SK-N-SH (cell line): Measurements from ENCODE around the gene HHAT. TPM values are rescaled to one million over a fixed set of nuclear protein-coding genes. Genes with fewer than 3 reads are reported as not detected.

Source experiments
- CTCF ChIA-PET: fragments of 300-600, 350-600 bp; formaldehyde crosslinking; extraction: SDS; loops from one replicate; lab custom pipeline; 2021; lab: Yijun Ruan, JAX
- POLR2A ChIA-PET: fragments of 350-600 bp; sonication (Branson Sonifier 250); formaldehyde crosslinking; extraction: SDS; loops from one replicate; lab custom pipeline; 2020; ENCODE audit warnings: antibody characterized with exemption, inconsistent platforms; lab: Yijun Ruan, JAX
- DNase-seq: peaks from one replicate; pipeline ENCODE4 v3.0.0; 2012
- H2AFZ ChIP-seq: fragments of 200-600 bp; sonication (generic); 2 replicates; pipeline ENCODE4 v1.8.1; 2016; ENCODE audit warnings: antibody characterized with exemption, mild to moderate bottlenecking, low read depth
- H3F3A ChIP-seq: fragments of 200-600 bp; sonication (generic); replicated peaks from 2 replicates; pipeline ENCODE3; 2016; ENCODE audit warnings: antibody characterized with exemption, mild to moderate bottlenecking; ENCODE audit not compliant: insufficient read depth
- H3K27ac ChIP-seq, 2 experiments: fragments of 200-500 bp in 1 of 2; fragments of 200-600 bp in 1 of 2; sonication (Bioruptor generic) in 1 of 2; sonication (generic), shearing (Covaris generic) in 1 of 2; 2 replicates each; pipeline versions ENCODE4 v1.5.1 to v1.6.1; 2014 to 2016; ENCODE audit warnings: low read depth in 2 of 2, inconsistent platforms in 1 of 2, low read length in 1 of 2, mild to moderate bottlenecking in 1 of 2, mixed read lengths in 1 of 2
- H3K27me3 ChIP-seq: fragments of 200-600 bp; sonication (generic), shearing (Covaris generic); 2 replicates; pipeline ENCODE4 v1.6.1; 2016; ENCODE audit warnings: mixed run types; ENCODE audit not compliant: insufficient read depth
- H3K36me3 ChIP-seq, 2 experiments: fragments of 200-500 bp in 1 of 2; fragments of 200-600 bp in 1 of 2; sonication (Bioruptor generic) in 1 of 2; sonication (generic) in 1 of 2; replicated peaks in 1 of 2; 2 replicates each; pipeline versions ENCODE3 to v1.5.1; 2014 to 2016; ENCODE audit warnings: low read length in 1 of 2, mild to moderate bottlenecking in 1 of 2; ENCODE audit not compliant: insufficient read depth in 2 of 2, control insufficient read depth in 1 of 2
- H3K4me1 ChIP-seq, 2 experiments: fragments of 200-500 bp in 1 of 2; fragments of 200-600 bp in 1 of 2; sonication (Bioruptor generic) in 1 of 2; sonication (generic), shearing (Covaris generic) in 1 of 2; 2 replicates each; pipeline versions ENCODE4 v1.5.1 to v1.6.1; 2014 to 2016; ENCODE audit warnings: low read depth in 1 of 2, low read length in 1 of 2, mixed run types in 1 of 2; ENCODE audit not compliant: insufficient read depth in 2 of 2, control insufficient read depth in 1 of 2
- H3K4me2 ChIP-seq: fragments of 200-600 bp; sonication (generic), shearing (Covaris generic); 2 replicates; pipeline ENCODE4 v1.6.1; 2017; ENCODE audit warnings: mixed run types
- H3K4me3 ChIP-seq, 2 experiments: fragments of 200-500 bp in 1 of 2; fragments of 200-600 bp in 1 of 2; sonication (Bioruptor generic) in 1 of 2; sonication (generic), shearing (Covaris generic) in 1 of 2; 2 replicates each; pipeline versions ENCODE4 v1.5.1 to v1.8.1; 2014 to 2016; ENCODE audit warnings: low read depth in 2 of 2, inconsistent platforms in 1 of 2, low read length in 1 of 2, mild to moderate bottlenecking in 1 of 2, mixed read lengths in 1 of 2, moderate library complexity in 1 of 2
- H3K79me2 ChIP-seq: fragments of 200-600 bp; sonication (generic); 2 replicates; pipeline ENCODE4 v1.8.1; 2017; ENCODE audit warnings: mild to moderate bottlenecking; ENCODE audit not compliant: insufficient read depth
- H3K9ac ChIP-seq: fragments of 200-600 bp; sonication (generic); 2 replicates; pipeline ENCODE4 v1.6.1; 2017; ENCODE audit warnings: mixed run types
- H3K9me2 ChIP-seq: fragments of 200-600 bp; sonication (generic); 2 replicates; pipeline ENCODE4 v1.6.1; 2017; ENCODE audit warnings: mixed run types
- H3K9me3 ChIP-seq: fragments of 200-600 bp; sonication (generic); 2 replicates; pipeline ENCODE4 v1.6.1; 2017; ENCODE audit warnings: mixed run types, mild to moderate bottlenecking, moderate library complexity
- H4K20me1 ChIP-seq: fragments of 200-600 bp; sonication (generic); 2 replicates; pipeline ENCODE4 v1.6.1; 2017; ENCODE audit warnings: mild to moderate bottlenecking, mixed run types; ENCODE audit not compliant: insufficient read depth
- EP300 ChIP-seq, 2 experiments: IDR thresholded peaks; 2 replicates each; pipeline versions ENCODE4 v1.4.0 to v1.6.1; 2012; ENCODE audit warnings: borderline replicate concordance in 1 of 2, low read depth in 1 of 2, low read length in 1 of 2
- EZH2phosphoT487 ChIP-seq: fragments of 200-600 bp; sonication (generic); IDR thresholded peaks from 2 replicates; pipeline ENCODE4 v1.6.1; 2017; ENCODE audit warnings: low read depth, mixed run types, mild to moderate bottlenecking, antibody characterized with exemption, moderate library complexity, borderline replicate concordance
- FOXM1 ChIP-seq: IDR thresholded peaks from 2 replicates; pipeline ENCODE4 v1.4.0; 2012; ENCODE audit warnings: low read depth, mild to moderate bottlenecking
- JUND ChIP-seq: IDR thresholded peaks from 2 replicates; pipeline ENCODE4 v1.4.0; 2012
- MEF2A ChIP-seq: IDR thresholded peaks from 2 replicates; pipeline ENCODE4 v1.4.0; 2012; ENCODE audit warnings: low read depth, borderline replicate concordance
- MXI1 ChIP-seq: IDR thresholded peaks from 2 replicates; pipeline ENCODE4 v1.6.1; 2012; ENCODE audit warnings: mild to moderate bottlenecking, low read depth, low read length, improper control_type of control experiment
- POLR2AphosphoS5 ChIP-seq: IDR thresholded peaks from 2 replicates; pipeline ENCODE4 v1.6.1; 2012; ENCODE audit warnings: low read depth, low read length
- RFX5 ChIP-seq: IDR thresholded peaks from 2 replicates; pipeline ENCODE4 v1.6.1; 2012; ENCODE audit warnings: mild to moderate bottlenecking, improper control_type of control experiment, low read length
- RXRA ChIP-seq: IDR thresholded peaks from 2 replicates; pipeline ENCODE4 v1.4.0; 2012; ENCODE audit warnings: low read depth, mild to moderate bottlenecking, borderline replicate concordance
- SMC3 ChIP-seq: IDR thresholded peaks from 2 replicates; pipeline ENCODE4 v1.6.1; 2012; ENCODE audit warnings: low read depth, low read length, improper control_type of control experiment
- TCF12 ChIP-seq: IDR thresholded peaks from 2 replicates; pipeline ENCODE4 v1.4.0; 2012
- YY1 ChIP-seq: IDR thresholded peaks from 2 replicates; pipeline ENCODE4 v1.4.0; 2012; ENCODE audit warnings: low read depth, mild to moderate bottlenecking
- WGBS: methylation state at CpG from one replicate; pipeline ENCODE4 v1.1.6; 2017; ENCODE audit warnings: low lambda C conversion rate; 5-methylcytosine and 5-hydroxymethylcytosine counted together
- polyA plus RNA-seq, 3 experiments: library from polyadenylated mRNA; depleted of rRNA; stranded (reverse); fragments of >200 nt; gene quantifications; 2 replicates each; pipeline ENCODE4 v1.2.3, GENCODE V29; 2012
- TF ChIP-seq, protein P1 (sequence below): IDR thresholded peaks from 2 replicates; pipeline ENCODE4 v1.4.0; 2012; ENCODE audit warnings: low read depth
- TF ChIP-seq, protein P2 (sequence below): fragments of 200-600 bp; sonication (generic); IDR thresholded peaks from 2 replicates; pipeline ENCODE4 v1.6.1; 2017; ENCODE audit warnings: antibody characterized with exemption, mild to moderate bottlenecking, moderate library complexity
- TF ChIP-seq, protein P3 (sequence below): IDR thresholded peaks from 2 replicates; pipeline ENCODE4 v1.4.0; 2012; ENCODE audit warnings: low read depth, borderline replicate concordance
- TF ChIP-seq, protein P4 (sequence below): fragments of 150-350 bp; IDR thresholded peaks from 2 replicates; pipeline ENCODE4 v1.6.1; 2017; ENCODE audit warnings: antibody characterized with exemption, low read length, low read depth, borderline replicate concordance

The HHAT gene
- polyA plus RNA-seq, 1 of the 3 experiments (the other 2 are of a cell fraction) = 8.1 TPM

DNA sequence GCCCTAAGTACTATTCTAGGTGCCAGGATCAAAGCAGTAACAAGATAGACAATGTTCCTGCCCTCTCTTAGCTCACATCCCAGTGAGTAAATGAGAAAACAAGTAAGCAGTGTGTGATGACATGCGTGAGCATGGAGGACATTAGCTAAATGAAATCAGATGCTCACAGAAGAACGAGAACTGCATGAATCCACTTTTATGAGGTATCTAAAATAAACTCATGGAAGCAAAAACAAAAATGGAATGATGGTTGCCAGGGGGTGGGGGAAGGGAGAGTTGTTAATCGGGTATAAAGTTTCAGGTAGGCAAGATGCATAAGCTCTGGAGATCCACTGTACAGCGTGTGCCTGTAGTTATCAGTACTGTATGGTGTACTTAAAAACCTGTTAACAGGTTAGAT is 195.1 kb downstream of the HHAT start:
- Histone ChIP-seq H3K4me2 (no peak overlapping the region), H3K9me2 (no peaks in the 10 kb centered on the region), H3K36me3 (no peaks in the 10 kb centered on the region), H3K79me2 (no peaks in the 10 kb centered on the region), H3K4me1 (peaks cover 0 to 10% of the 10 kb centered on the region in 2 experiments; a peak in 2 of 4 replicates), H3F3A (no peaks in the 10 kb centered on the region), H3K27me3 (no peaks in the 10 kb centered on the region), H3K9ac (no peak overlapping the region), H4K20me1 (no peaks in the 10 kb centered on the region), H2AFZ (no peak overlapping the region), H3K27ac (no peak overlapping the region), H3K9me3 (no peaks in the 10 kb centered on the region), H3K4me3 (no peak overlapping the region)
- TF ChIP-seq FOXM1 = no peak
- TF ChIP-seq MXI1 = no peak
- TF ChIP-seq, protein P1, sequence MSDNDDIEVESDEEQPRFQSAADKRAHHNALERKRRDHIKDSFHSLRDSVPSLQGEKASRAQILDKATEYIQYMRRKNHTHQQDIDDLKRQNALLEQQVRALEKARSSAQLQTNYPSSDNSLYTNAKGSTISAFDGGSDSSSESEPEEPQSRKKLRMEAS = no peak
- TF ChIP-seq RFX5 = no peak
- TF ChIP-seq, protein P2, sequence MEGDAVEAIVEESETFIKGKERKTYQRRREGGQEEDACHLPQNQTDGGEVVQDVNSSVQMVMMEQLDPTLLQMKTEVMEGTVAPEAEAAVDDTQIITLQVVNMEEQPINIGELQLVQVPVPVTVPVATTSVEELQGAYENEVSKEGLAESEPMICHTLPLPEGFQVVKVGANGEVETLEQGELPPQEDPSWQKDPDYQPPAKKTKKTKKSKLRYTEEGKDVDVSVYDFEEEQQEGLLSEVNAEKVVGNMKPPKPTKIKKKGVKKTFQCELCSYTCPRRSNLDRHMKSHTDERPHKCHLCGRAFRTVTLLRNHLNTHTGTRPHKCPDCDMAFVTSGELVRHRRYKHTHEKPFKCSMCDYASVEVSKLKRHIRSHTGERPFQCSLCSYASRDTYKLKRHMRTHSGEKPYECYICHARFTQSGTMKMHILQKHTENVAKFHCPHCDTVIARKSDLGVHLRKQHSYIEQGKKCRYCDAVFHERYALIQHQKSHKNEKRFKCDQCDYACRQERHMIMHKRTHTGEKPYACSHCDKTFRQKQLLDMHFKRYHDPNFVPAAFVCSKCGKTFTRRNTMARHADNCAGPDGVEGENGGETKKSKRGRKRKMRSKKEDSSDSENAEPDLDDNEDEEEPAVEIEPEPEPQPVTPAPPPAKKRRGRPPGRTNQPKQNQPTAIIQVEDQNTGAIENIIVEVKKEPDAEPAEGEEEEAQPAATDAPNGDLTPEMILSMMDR = no peak
- TF ChIP-seq JUND = no peak
- TF ChIP-seq MEF2A = no peak
- no peak for TF ChIP-seq EP300 (IDR thresholded peaks at IDR 0.05; ENCODE audit: borderline replicate concordance in 1 of 2, low read depth in 1 of 2, low read length in 1 of 2)
- no peak for TF ChIP-seq SMC3
- TF ChIP-seq EZH2phosphoT487 = no peak
- no peak for TF ChIP-seq POLR2AphosphoS5
- TF ChIP-seq RXRA = no peak
- no peak for TF ChIP-seq TCF12
- TF ChIP-seq, protein P3, sequence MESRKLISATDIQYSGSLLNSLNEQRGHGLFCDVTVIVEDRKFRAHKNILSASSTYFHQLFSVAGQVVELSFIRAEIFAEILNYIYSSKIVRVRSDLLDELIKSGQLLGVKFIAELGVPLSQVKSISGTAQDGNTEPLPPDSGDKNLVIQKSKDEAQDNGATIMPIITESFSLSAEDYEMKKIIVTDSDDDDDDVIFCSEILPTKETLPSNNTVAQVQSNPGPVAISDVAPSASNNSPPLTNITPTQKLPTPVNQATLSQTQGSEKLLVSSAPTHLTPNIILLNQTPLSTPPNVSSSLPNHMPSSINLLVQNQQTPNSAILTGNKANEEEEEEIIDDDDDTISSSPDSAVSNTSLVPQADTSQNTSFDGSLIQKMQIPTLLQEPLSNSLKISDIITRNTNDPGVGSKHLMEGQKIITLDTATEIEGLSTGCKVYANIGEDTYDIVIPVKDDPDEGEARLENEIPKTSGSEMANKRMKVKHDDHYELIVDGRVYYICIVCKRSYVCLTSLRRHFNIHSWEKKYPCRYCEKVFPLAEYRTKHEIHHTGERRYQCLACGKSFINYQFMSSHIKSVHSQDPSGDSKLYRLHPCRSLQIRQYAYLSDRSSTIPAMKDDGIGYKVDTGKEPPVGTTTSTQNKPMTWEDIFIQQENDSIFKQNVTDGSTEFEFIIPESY = no peak
- TF ChIP-seq YY1 = no peak
- TF ChIP-seq, protein P4, sequence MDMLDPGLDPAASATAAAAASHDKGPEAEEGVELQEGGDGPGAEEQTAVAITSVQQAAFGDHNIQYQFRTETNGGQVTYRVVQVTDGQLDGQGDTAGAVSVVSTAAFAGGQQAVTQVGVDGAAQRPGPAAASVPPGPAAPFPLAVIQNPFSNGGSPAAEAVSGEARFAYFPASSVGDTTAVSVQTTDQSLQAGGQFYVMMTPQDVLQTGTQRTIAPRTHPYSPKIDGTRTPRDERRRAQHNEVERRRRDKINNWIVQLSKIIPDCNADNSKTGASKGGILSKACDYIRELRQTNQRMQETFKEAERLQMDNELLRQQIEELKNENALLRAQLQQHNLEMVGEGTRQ = no peak
- POLR2A ChIA-PET = no interaction called here
- CTCF ChIA-PET = interaction anchor here (0.8 to 1.1 kb wide), 3 partner anchors 8 to 611 kb away, joined by 3 read pairs; no protein-coding TSS in a partner anchor
- no peak for DNase-seq
- 82% methylated on average over 4 of the region's 4 CpGs for WGBS
